A172 (cell line): ENCODE data around the gene FAM3D. TPM values are rescaled to one million over a fixed set of nuclear protein-coding genes. Genes with fewer than 3 reads are reported as not detected.
"Not testable (repeated sequence)": the region's sequence is repeated elsewhere in the genome, so short reads cannot be mapped to it uniquely, and the experiment has no call there.

Experiments
- DNase-seq: peaks from one replicate; pipeline ENCODE4 v3.0.0-alpha.2; 2015; ENCODE audit warnings: low spot score
- total RNA-seq: library from RNA; depleted of rRNA; stranded (reverse); fragments of >200 nt; shearing (Covaris generic); gene quantifications from 2 replicates; pipeline ENCODE4 v1.2.3, GENCODE V29; 2014; rRNA removed

The FAM3D gene, protein sequence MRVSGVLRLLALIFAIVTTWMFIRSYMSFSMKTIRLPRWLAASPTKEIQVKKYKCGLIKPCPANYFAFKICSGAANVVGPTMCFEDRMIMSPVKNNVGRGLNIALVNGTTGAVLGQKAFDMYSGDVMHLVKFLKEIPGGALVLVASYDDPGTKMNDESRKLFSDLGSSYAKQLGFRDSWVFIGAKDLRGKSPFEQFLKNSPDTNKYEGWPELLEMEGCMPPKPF
- total RNA-seq, result not detected in 2 replicates

DNA sequence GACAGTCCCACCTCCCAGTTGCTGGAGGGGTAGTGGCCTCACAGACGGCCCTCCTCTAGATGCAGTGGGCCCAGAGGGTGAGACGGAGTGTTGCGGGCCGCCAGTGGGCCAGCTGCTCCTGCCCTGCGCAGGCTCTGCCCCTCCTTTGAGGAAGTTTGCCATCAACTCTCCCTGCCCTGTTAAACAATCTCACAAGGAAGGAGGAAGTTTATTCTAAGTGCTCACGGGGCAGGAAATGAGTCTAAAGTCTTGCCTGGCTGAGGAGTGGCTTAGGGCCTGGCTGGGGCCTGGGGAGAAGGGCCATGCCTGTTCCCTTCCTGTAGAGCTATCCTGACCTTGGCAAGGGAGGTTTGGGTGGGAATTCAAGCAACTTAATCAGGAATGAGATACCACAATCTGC lies at the start of gene FAM3D:
FAM3D (minus strand) TSS at position 92 of the 400 bp plus-strand sequence. CDS start 11,211 bp downstream, outside the sequence.
- DNase-seq, result no peak

DNA sequence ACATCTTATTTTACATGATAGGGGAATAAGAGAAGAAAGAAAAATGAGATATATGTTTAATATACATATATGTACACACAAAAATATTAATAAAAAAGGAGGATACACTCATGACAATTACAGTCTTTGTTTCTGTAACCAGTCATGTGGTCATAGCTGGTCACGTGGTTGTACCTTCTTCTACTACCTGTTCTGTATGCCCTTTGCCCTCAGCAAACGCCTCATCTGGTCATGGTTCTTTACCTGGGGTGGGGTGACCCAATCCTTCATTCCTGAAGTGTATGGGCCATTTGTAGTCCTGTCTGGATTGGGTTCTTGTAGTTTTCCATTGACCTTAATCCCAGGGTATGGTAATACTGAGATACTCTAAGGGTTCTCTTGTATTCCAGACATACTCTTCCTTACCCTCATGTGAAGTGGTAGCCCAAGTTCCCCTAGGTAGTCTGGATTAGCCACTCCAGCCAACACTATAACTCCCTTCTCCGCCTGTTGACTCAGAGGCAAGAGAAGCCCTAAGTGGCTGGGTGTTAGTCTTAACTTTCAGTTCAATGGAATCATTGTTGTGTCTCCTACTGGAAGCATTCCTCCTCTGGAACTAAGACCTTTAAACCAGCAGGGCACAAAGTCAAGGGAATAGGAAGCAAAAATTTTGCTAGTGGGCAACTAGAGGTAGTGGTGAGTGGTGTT lies 47.3 kb upstream of the FAM3D start:
- no peak for DNase-seq

DNA sequence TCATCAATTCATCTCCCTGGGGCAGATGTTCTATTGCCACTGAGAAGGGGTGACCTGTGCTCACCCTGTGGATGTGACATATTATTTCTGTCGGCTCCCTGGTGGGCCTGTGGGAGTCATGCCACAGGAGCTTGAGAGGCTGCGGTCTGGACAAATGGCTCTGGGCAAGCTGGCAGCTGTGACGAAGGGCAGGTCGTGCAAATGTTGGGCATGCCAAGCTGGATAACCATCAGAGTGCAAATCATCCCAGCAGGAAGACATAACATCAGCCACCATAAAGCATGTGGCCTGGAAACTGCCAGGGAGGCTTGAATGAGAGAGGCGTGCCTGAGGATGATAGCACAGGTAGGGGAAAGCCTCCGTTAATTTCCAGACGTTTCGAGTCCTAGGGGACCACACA lies 45.3 kb upstream of the FAM3D start:
- DNase-seq, result no peak

DNA sequence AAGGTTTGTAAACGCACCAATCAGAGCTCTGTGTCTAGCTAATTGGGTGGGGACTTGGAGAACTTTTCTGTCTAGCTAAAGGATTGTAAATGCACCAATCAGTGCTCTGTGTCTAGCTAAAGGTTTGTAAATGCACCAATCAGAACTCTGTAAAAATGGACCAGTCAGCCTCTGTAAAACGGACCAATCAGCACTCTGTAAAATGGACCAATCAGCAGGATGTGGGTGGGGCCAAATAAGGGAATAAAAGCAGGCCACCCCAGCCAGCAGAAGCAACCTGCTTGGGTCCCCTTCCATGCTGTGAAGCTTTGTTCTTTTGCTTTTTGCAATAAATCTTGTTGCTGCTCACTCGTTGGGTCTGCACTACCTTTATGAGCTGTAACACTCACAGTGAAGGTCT lies 42.4 kb upstream of the FAM3D start:
- DNase-seq, result not testable (repeated sequence)

DNA sequence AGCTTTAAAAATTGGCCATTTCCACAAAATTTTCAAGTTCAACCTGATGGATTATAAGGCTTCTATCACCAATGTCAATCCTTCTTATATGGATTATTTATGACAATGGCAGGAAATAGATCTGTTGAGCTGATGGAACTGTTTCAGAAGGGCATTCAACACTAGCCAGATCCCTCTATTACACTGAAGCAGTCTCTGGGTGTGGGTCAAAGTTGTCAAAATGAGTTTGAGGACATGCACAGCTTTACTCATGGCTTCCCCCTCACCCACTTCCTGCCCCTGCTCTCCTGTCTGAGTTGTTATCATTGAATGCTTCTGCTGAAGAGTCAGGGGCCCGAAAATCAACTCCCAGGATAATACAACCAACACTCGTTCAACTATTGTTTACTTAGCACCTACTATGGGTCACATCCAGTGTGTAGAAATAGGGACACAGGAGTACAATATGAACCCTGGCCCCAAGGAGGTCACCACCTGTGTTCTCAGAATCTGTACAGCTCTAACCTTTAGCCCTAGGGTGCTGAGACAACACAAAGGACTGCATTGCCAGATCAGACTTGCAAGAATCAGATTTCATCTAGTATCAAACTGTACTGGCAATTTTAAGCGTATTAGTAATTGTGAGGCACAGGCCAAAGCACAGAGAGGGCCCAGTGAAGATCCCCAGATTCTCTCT lies 41.7 kb upstream of the FAM3D start:
- DNase-seq, result no peak

DNA sequence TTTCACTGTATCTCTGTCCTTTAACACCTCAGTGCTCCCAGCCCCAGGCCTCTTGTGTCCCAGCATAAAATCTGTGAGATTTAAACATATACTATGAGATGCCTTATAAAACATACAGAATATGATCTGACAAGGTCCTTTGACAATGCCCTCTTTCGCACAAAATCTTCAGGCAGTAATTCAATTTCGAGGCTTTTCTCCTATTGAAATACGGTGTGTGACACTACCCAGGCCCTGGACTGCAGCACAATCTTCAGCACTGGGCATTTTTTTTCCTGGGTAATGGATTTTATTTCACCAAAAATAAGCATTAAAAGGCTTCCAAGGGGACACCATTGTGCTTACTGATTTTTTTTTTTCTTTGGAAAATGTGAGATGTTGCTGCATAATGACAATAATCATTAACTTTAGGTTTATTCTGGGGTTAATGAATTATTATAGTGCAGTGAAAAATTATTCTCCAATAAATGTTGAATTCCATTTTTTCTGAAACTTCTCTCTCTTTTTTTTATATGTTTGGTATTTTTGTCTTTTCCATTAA lies 40.9 kb upstream of the FAM3D start:
- DNase-seq, result no peak

DNA sequence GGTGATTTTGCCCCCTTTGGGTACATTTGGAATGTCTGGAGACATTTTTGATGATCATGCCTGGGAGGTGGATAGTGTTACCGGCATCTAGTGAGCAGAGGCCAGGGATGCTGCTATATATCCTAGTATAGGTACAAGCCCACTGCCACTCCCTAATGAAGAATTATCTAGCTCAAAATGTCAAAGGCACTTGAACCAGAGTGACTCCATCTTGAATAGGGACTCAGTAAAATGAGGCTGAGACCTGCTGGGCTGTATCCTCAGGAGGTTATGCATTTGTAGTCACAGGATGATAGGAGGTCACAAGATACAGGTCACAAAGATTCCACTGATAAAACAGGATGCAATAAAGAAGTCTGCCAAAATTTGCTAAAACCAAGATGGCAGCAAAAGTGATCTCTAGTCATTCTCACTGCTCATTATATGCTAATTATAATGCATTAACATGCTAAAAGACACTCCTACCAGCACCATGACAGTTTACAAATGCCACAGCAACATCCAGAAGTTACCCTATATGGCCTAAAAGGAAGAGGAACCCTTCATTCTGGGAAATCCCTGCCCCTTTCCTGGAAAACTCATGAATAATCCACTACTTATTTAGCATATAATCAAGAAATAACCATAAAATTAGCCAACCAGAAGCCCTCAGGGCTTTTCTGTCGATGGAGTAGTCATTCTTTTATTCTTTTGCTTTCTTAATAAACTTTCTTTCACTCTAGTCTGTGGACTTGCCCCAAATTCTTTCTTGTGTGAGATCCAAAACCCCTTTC lies 40.0 kb upstream of the FAM3D start:
- DNase-seq, result no peak

DNA sequence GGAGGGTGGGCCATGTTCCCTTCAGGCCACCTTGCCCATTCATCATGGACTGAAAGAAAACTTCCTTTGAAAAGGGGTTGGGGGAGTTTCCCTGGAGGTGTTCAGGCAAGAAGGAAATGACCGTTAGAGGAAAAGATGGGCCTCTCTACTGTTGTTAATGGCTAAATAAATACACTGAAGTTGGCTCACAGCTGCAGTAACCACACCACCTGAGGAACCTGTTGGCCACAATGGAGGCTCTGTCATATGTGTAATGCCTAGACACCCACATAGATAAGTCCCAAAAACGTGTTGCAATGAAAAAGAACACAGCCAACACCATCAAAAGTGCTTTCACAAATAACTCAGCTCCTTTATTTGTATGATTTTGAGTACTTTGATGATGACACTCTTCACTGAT lies 38.2 kb upstream of the FAM3D start:
- DNase-seq, result no peak

DNA sequence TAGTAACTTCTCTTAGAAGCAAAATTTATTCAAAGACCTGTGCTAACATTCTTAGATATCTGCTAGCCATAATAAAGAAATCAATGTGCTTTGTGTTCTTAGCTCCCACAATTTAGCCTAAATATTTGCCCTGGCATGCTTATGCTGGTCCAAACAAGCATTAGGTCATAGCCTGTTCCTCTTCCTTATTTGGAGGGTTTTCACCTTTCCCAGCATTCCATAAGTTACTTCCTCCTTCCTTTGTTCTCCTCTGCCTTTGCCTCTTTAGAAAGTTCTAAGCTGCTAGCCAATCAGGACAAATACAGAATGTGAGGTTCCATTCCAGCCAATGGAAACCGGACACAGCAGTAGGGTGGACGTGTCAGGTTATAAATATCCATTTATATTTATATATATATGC lies 37.7 kb upstream of the FAM3D start:
- DNase-seq, result not testable (repeated sequence)

DNA sequence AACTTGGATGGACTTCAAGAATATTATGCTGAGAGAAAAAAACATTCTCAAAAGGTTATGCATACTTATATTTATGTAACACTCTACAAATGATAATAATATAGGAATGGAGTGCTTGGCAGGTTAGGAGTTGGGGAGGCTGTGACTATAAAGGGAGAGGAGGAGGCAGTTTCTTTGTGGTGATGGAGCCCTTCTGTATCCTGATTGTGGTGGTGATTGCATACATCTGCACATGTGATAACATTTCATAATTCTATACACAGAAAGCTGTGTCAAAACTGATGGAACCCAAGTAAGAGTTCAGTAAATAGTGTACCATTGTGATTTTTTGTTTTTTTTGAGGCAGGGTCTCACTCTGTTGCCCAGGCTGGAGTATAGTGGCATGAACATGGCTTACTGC lies 31.7 kb upstream of the FAM3D start:
- no peak for DNase-seq

DNA sequence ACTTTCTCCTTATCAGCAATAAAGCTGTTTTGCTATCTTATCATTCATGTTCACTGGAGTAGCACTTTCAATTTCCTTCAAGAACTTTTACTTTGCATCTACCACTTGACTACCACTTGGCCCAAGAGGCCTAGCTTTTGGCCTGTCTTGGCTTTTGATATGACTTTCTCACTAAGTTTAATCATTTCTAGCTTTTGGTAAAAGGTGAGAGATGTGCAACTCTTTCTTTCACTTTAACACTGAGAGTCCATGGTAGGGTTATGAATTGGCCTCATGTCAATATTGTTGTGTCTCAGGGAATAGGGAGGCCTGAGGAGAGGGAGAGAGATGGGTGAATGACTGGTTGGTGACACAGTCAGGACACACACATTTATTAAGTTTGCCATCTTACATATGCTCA lies 31.0 kb upstream of the FAM3D start:
- DNase-seq, result no peak

DNA sequence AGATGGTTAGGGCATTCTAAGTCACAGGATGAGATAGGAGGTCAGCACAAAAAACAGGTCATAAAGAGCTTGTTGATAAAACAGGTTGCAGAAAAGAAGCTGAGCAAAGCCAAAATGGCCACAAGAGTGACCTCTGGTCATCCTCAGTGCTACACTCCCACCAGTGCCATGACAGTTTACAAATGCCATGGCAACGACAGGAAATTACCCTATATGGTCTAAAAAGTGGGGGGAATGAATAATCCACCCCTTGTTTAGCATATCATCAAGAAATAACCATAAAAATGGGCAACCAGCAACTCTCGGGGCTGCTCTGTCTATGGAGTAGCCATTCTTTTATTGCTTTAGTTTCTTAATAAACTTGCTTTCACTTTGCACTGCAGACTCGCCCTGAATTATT lies 30.2 kb upstream of the FAM3D start:
- DNase-seq, result not testable (repeated sequence)

DNA sequence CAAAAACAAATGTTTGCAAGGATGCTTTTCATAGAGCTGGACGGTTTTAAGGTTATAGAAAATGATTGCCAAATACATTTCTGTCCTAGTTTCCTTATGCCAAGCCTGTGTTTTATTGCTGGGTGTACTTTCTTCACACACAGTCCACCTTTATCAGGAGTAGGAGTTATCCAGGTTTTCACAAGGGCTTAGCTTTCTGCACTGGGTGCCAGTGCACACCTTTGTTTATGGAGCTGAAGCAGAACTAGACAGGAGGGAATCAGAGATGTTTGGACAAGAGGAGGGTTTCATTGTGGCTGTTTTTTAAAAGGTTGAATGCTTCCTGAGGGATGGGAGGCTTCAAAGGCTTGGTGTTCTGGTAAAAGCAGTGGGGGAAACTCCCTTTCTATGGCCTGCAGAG lies 29.5 kb upstream of the FAM3D start:
- DNase-seq, result no peak

DNA sequence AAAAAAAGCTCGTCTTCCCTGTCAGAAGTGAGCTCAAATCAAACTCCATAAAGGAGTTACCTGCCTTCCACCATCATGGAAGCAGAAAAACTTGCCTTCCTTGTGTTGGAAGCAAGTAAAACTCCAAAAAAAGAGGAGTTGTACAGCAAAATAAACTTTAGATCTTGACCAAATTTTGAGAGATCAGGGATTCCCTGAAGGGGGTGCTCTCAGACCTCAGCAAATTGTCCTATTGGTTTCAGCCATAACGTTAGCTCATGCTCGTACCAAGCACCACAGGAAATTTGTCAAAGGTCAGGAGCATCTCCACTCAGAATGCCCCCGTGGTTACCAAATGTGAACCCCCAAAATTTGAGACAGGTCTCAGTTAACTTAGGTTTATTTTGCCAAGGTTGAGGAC lies 28.7 kb upstream of the FAM3D start:
- DNase-seq, result not testable (repeated sequence)

DNA sequence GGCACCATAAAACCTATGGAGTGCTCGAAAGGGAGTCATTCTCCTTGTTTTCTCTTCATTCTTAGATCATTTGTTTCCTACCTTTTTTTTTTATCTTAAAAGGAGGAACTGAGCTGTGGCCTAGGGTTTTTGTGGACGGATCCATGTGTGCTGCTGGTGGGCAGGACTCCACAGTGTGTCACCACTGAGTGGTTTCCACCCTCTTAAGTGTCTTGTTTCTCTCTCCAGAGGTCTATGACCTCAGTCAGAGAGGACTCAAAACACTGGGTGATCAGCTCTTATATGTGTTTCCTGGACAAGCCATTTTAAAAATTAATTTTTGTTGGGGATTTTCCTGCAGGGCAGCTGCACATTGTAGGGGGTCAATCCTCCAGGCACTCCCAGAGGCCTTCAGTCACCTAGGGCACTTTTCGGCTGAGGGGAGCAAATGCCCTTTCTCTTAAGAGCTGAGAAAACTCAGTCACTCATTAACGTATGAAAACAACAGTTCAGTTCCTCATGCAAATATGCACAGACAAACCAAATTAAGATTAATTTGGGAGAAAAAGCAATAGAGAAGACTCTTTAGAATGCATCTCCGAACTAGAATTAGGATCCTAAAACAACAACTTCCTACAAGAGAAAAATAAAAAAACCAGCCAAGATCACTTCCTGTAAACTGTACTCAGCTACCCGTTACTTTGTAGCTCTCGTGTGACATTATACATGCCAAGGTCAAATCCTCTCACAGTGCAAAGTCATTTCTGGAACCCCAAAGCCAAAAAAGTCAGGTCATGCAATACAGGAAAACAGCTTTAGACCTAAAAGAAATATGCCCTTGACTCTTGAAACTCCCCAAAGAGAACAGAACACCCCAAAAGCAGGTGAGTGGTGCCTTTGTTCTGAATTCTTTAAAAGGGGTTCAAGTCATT lies 27.6 kb upstream of the FAM3D start:
- no peak for DNase-seq

DNA sequence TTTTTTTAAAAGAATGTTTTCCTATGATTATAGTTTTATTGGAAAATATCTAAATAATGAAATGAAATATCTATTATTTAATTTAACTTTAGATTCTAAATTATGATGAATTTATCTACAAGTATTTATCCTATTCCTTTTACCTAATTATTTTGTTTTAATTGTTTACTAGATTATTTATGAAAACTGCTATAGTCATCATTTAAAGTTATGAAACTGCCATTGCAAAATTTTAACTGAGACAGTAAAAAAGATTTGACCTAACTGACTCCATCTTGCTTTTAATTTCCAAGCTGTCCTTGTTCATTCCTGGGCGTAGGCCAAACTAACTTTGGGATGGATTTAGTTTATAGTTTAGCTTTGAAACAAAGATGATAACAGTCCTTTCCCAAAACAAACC lies 25.9 kb upstream of the FAM3D start:
- no peak for DNase-seq

DNA sequence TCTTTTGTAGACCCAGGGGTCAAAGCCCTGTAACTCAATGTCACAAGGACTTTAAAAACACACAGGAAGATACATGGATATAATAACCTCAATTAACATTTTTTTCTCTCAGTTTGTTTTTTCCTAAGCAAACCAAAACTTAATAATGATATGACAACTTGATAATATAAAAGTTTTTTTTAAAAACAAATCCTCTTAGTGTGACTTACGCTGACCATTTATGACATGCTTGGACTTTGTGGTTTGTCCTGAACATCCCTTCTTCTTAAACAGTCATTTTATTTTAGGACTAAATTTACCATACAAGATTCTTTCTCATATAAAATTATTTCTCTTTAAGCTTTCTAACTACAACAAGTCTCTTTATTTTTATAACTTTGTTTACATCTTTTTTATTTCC lies 25.4 kb upstream of the FAM3D start:
- DNase-seq, result peak; percentile 35

DNA sequence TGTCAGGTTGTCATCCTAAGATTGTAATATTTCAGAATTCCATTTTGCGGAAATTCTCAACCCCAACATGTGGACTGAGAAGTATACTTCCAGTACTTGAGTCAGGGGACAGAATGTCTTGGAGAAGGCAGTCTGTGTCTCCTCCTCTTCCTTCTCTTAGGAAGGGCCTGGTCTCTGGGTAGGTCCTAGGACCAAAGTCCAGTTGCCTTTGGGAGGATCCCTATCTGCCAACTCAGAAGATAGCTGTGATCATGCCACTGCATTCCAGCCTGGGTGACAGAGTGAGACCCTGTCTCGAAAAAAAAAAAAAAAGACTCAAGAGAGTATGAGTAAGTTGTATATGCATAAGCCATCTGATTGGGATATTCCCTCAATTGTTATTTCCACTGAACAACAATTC lies 23.9 kb upstream of the FAM3D start:
- DNase-seq, result no peak

DNA sequence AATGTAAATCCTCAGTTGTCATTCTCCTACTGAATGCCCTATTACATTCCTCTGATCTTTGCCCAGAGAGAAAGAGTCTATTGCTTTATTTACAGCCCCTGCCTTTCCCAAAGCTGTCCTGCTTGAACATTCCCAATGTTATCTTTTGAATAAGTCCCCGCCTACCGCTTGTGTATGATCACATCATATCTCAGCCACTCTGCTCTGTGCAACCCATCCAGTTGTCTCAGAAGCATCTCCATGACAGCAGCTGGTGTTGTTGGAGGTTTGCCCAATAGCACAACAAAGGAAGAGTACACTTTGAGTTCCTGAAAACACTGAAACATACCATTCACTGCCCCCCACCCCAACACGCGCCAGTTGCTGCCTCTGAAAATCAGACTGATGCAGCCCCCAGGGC lies 22.0 kb upstream of the FAM3D start:
- no peak for DNase-seq

DNA sequence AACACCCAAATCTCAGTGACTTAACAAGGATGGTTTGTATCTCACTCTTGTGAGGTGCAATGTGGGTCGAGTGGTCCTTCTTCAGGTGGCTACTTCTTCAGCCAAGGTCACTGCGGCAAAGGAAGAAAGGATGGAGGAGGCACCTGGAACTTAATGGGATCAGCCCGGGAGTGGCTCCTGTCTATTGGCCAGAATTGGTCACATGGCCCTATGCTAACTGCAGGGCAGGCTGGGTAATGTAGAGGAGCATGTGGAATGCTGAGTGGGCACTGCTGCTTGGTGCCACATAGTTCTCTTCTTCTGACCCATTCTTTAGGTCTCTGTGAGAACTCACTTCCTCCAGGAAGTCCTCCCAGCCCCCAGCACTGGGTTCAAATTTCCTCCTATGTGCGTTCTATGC lies 20.3 kb upstream of the FAM3D start:
- DNase-seq, result no peak

DNA sequence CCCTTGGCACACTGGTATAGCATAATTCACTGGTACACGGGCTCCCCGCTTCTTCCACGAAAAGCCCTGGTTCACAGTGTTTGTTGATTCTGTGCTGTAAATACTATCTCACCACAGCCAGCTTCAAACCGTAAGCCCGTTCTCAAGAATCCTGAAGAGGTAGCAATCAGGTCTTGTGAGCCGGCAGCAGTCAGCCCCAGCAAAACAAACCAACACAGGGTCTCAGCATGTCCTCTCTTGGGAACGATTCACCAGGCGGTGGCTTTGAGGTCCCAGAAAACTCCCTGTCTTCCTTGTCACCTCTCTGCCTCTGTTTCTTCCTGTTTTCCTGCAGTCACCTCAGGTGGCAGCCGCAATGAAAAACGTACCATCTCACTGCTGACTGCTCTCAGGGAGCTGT lies 19.1 kb upstream of the FAM3D start:
- DNase-seq, result no peak
